Karpas-422 (cell line): ENCODE data around the gene OR2T29. TPM values are rescaled to one million over a fixed set of nuclear protein-coding genes. Genes with fewer than 3 reads are reported as not detected.
"Not testable (repeated sequence)": the region's sequence is repeated elsewhere in the genome, so short reads cannot be mapped to it uniquely, and the experiment has no call there.

Source experiments
- DNase-seq: peaks from one replicate; pipeline ENCODE4 v3.0.0-alpha.2; 2015
- H2AFZ ChIP-seq: fragments of 200-600 bp; sonication (generic); 2 replicates; pipeline ENCODE4 v1.6.1; 2014; ENCODE audit warnings: antibody characterized with exemption, low read length, mixed read lengths
- H3K27ac ChIP-seq: fragments of 200-600 bp; sonication (generic); 2 replicates; pipeline ENCODE4 v1.5.1; 2014; ENCODE audit warnings: mild to moderate bottlenecking, low read length, moderate library complexity
- H3K27me3 ChIP-seq: fragments of 200-600 bp; sonication (generic); 2 replicates; pipeline ENCODE4 v1.6.1; 2014; ENCODE audit warnings: low read length, mixed read lengths
- H3K36me3 ChIP-seq: fragments of 200-600 bp; sonication (generic); 2 replicates; pipeline ENCODE4 v1.6.1; 2014; ENCODE audit warnings: low read length, mixed read lengths; ENCODE audit not compliant: insufficient read depth
- H3K4me1 ChIP-seq: fragments of 200-600 bp; sonication (generic); 2 replicates; pipeline ENCODE4 v1.6.1; 2014; ENCODE audit warnings: mild to moderate bottlenecking, low read length, mixed read lengths
- H3K4me2 ChIP-seq: fragments of 200-600 bp; sonication (generic); 2 replicates; pipeline ENCODE4 v1.6.1; 2014; ENCODE audit warnings: low read length, low read depth, mild to moderate bottlenecking; ENCODE audit not compliant: poor library complexity, severe bottlenecking
- H3K4me3 ChIP-seq: fragments of 200-600 bp; sonication (generic); 2 replicates; pipeline ENCODE4 v1.5.1; 2014; ENCODE audit warnings: mild to moderate bottlenecking, antibody characterized with exemption, low read length, mixed read lengths
- H3K79me2 ChIP-seq: fragments of 200-600 bp; sonication (generic); 2 replicates; pipeline ENCODE4 v1.6.1; 2014; ENCODE audit warnings: mild to moderate bottlenecking, low read length, mixed read lengths
- H3K9ac ChIP-seq: fragments of 200-600 bp; sonication (generic); 2 replicates; pipeline ENCODE4 v1.6.0; 2014; ENCODE audit warnings: low read length
- H3K9me2 ChIP-seq: fragments of 200-600 bp; sonication (generic), shearing (Covaris generic); replicated peaks from 2 replicates; pipeline ENCODE4 v1.6.0; 2014; ENCODE audit warnings: mild to moderate bottlenecking, low read length, moderate library complexity; ENCODE audit not compliant: insufficient read depth
- H3K9me3 ChIP-seq: fragments of 300-700, 200-600 bp; sonication (generic); 2 replicates; pipeline ENCODE4 v1.6.1; 2014; ENCODE audit warnings: low read length, mixed read lengths
- H4K20me1 ChIP-seq: fragments of 200-600 bp; sonication (generic); 2 replicates; pipeline ENCODE4 v1.6.1; 2014; ENCODE audit warnings: mild to moderate bottlenecking, antibody characterized with exemption, low read length, low read depth; ENCODE audit not compliant: insufficient read depth
- total RNA-seq: library from RNA; depleted of rRNA; stranded (reverse); fragments of >200 nt; shearing (Covaris generic); gene quantifications from 2 replicates; pipeline ENCODE4 v1.2.3, GENCODE V29; 2014; ENCODE audit warnings: low replicate concordance

Gene OR2T29
- total RNA-seq, 1 experiment from 2014 or later, result not detected

DNA sequence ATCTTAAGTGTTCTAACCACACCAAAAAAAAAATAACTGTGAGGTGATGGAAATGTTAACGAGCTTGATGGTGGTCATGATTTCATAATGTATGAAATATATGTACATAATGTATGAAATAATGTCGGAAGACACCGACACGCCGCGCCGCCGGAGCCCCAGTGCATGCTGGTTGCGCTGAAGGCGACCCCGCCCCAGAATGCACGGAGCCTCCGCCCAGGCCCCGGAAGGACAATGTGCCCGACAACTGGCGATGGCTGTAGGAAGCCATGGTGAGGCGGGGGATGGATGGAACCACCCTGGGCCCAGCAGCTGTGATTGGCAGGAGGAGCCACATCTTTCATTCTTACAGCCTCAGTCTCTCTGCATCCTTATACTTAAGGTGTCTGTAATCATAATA, 27.5 kb upstream of the OR2T29 start:
- Histone ChIP-seq H2AFZ (no peak overlapping the region), H3K9me3 (no peaks in the 10 kb centered on the region), H3K27me3 (no peaks in the 10 kb centered on the region), H3K4me3 (no peak overlapping the region), H3K4me1 (no peaks in the 10 kb centered on the region), H3K79me2 (no peaks in the 10 kb centered on the region), H3K36me3 (no peaks in the 10 kb centered on the region), H4K20me1 (no peaks in the 10 kb centered on the region), H3K9me2 (no peaks in the 10 kb centered on the region), H3K9ac (no peak overlapping the region), H3K4me2 (no peak overlapping the region), H3K27ac (no peak overlapping the region)
- no peak for DNase-seq

DNA sequence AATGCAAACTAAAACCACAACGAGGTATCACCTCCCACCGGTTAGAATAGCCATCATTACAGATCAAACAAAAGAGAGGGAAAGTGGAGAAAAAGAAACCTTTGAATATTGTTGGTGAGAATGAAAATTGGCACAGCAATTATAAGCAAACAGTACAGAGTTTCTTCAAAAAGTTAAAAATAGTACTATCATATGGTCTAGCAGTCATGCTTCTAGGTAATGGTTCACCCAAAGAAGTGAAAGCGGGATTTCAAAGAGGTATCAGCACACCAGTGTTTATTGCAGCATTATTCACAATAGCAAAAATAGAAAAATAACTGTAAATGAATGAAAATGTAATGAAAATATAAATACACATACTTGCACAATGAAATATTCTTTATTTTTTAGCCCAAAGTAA, 26.8 kb upstream of the OR2T29 start:
- no peaks in the 10 kb centered on the region for H4K20me1 ChIP-seq
- H3K9me3 ChIP-seq, result no peaks in the 10 kb centered on the region
- no peak overlapping the region for H3K9ac ChIP-seq
- H3K36me3 ChIP-seq, result no peaks in the 10 kb centered on the region
- no peaks in the 10 kb centered on the region for H3K4me1 ChIP-seq
- no peaks in the 10 kb centered on the region for H3K9me2 ChIP-seq
- H2AFZ ChIP-seq, result no peak overlapping the region
- H3K4me2 ChIP-seq, result no peak overlapping the region
- H3K27me3 ChIP-seq, result no peaks in the 10 kb centered on the region
- no peak for DNase-seq
- H3K4me3 ChIP-seq, result no peak overlapping the region
- H3K27ac ChIP-seq, result no peak overlapping the region
- H3K79me2 ChIP-seq, result no peaks in the 10 kb centered on the region

DNA sequence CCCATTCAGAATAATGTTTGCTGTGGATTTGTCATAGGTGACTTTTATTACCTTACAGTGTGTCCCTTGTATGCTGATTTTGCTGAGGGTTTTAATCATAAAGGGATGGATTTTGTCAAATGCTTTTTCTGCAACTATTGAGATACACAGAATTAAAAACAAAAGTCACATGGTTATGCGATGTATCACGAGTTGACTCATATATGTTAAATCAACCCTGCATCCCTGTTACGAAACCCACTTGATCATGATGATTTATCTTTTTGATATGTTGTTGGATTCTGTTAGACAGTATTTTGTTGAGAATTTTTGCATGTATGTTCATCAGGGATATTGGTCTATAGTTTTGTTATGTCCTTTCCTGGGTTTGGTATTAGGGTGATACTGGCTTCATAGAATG, 22.7 kb upstream of the OR2T29 start:
- no peaks in the 10 kb centered on the region for H3K9me2 ChIP-seq
- no peaks in the 10 kb centered on the region for H3K79me2 ChIP-seq
- no peaks in the 10 kb centered on the region for H3K27me3 ChIP-seq
- H3K9ac ChIP-seq, result no peak overlapping the region
- no peak overlapping the region for H2AFZ ChIP-seq
- no peaks in the 10 kb centered on the region for H3K4me1 ChIP-seq
- H3K4me2 ChIP-seq, result no peak overlapping the region
- H3K9me3 ChIP-seq, result no peaks in the 10 kb centered on the region
- no peak overlapping the region for H3K27ac ChIP-seq
- H3K36me3 ChIP-seq, result no peaks in the 10 kb centered on the region
- H3K4me3 ChIP-seq, result no peak overlapping the region
- H4K20me1 ChIP-seq, result no peaks in the 10 kb centered on the region
- no peak for DNase-seq

DNA sequence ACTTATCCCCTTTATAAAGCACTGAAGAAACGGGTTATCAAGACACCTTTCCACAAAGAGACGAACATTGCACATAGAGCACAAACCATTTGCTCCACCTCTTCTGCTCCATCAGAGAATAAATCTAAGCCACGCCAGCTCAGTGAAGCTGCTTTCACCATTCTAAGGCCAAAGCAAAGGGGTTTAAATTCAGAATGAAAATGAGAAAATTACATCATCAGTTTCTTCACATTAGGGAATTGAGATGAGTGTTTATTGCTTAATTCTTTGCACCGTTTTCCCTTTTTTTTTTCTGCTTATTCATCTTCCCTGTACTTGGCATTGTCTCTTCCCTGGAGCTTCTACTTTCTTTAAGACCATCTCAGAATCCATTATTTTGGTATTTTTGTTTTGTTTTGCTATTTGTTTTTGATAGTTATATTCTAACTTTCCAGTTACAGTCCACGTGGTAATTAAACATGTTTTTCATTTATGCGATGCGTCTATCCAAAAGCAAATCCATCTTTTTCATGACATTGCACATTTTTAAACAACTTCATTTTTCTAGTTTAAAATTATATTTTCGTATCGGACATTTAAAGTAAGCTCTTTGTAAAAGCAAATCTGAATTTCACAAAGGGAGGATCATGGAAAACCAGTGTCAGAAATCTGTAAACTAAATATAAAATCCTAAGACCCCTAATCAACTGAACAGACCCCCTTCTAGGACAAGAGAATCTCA, 13.8 kb upstream of the OR2T29 start:
- Histone ChIP-seq H3K36me3 (no peaks in the 10 kb centered on the region), H3K27ac (no peak overlapping the region), H4K20me1 (no peaks in the 10 kb centered on the region), H3K9me3 (no peaks in the 10 kb centered on the region), H3K4me2 (no peak overlapping the region), H3K9me2 (no peaks in the 10 kb centered on the region), H3K4me1 (no peaks in the 10 kb centered on the region), H3K4me3 (no peak overlapping the region), H2AFZ (no peak overlapping the region), H3K79me2 (no peaks in the 10 kb centered on the region), H3K9ac (no peak overlapping the region), H3K27me3 (no peaks in the 10 kb centered on the region)
- DNase-seq, result no peak

DNA sequence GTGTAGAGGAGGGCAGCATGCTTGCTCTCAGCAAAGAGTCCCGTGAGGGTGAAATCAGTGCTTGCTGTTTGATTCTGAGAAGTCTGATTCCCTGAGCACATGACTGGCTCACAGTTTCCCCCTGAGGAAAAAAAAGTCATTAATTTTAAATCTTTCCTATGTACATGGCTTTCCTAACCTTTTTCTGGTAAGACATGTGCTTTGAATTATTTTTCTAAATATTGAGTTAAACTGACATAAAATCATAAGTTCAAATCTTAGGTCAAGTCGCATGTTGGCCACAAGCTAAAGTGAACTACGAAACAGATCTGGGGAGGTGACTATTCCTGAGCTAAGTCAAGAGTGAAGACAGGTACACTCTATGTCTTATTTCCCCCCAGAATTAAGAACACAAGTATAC, 12.1 kb upstream of the OR2T29 start, which contains the start of gene OR2T34:
TSS of gene OR2T34 (minus strand) at position 101 of the 400 bp plus-strand sequence. CDS start at position 101, 0 bp downstream.
- H3K79me2 ChIP-seq, H3K9ac ChIP-seq, H3K9me2 ChIP-seq, H3K27ac ChIP-seq, H4K20me1 ChIP-seq, H3K4me3 ChIP-seq, DNase-seq, H3K4me1 ChIP-seq, H2AFZ ChIP-seq, H3K9me3 ChIP-seq, H3K27me3 ChIP-seq, H3K36me3 ChIP-seq, H3K4me2 ChIP-seq: not testable (repeated sequence)

DNA sequence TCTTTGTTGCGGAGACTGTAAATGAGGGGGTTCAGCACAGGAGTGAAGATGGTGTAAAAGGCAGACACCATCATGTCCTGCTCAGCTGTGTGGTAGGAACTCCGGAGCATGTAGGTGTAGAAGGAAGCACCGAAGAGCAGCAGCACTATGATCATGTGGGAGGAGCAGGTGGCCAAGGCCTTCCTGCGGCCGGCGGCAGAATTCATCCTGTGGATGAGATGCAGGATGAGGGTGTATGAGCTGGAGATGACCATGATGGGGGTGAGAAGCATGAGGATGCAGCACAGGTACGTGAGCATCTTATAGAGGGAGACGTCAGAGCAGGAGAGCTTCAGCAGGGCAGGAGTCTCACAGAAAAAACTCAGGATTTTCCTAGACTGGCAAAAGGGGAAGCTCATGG, 11.3 kb upstream of the OR2T29 start:
- H3K4me2 ChIP-seq, H4K20me1 ChIP-seq, H3K27ac ChIP-seq, H3K27me3 ChIP-seq, H3K4me3 ChIP-seq, H3K79me2 ChIP-seq, DNase-seq, H3K9me2 ChIP-seq, H3K9ac ChIP-seq, H2AFZ ChIP-seq, H3K36me3 ChIP-seq, H3K4me1 ChIP-seq, H3K9me3 ChIP-seq: not testable (repeated sequence)

DNA sequence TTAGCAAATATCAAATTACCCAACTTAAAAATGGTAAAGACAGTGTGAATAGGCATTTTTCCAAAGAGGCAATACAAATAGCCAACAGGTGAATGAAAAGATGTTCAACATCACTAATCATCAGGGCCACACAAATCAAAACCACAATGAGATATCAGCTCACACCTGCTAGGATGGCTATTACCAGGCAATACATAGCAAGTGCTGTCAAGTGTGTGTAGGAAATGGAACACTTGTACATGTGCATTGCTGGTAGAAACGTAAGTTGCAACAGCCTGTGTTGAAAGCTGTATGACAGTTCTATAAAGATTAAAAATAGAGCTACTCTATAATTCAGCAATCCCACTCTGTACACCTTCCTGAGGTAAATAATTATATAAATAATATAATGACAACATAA, 9.5 kb upstream of the OR2T29 start:
- H3K79me2 ChIP-seq, H3K36me3 ChIP-seq, H3K27me3 ChIP-seq, H3K9me2 ChIP-seq, DNase-seq, H3K27ac ChIP-seq, H4K20me1 ChIP-seq, H3K4me2 ChIP-seq, H2AFZ ChIP-seq, H3K4me3 ChIP-seq, H3K9me3 ChIP-seq, H3K4me1 ChIP-seq, H3K9ac ChIP-seq: not testable (repeated sequence)

DNA sequence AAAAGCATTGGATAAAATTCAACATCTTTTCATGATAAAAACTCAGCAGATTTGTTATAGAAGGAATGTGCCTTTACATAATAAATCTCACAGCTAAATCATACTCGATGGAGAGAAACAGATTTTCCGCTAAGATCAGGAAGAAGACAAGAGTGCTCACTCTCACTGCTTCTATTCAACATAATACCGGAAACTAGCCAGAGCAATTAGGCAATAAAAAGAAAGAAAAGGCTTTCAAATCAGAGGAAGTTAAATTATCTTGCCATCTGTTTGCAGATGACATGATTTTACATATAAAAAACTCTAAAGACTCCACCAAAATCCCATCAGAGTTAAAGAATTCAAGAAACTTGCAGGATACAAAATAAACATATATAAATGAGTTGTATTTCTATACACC, 8.2 kb upstream of the OR2T29 start:
- not testable (repeated sequence) for H3K4me2 ChIP-seq, H3K79me2 ChIP-seq, H3K9me2 ChIP-seq, H3K9me3 ChIP-seq, DNase-seq, H3K9ac ChIP-seq, H3K36me3 ChIP-seq, H2AFZ ChIP-seq, H4K20me1 ChIP-seq, H3K4me1 ChIP-seq, H3K27ac ChIP-seq, H3K27me3 ChIP-seq, H3K4me3 ChIP-seq

DNA sequence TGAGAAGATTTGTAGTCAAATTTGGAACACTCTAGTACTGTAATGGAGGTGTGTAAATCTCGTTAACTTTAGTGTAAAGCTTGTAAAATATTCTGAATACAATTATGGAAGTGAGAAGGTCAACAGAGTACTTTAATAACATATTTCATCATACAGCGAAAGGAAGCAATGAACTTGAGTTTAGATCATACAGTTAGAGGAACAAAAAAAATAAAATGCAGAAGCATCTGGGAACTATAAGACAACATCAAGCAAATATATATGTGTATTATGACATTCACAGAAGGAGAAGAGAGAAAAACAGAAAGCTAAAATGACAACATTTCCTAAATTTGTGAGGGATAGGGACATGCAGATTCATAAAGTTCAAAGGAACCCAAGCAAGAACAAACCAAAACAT, 6.5 kb upstream of the OR2T29 start:
- DNase-seq, H4K20me1 ChIP-seq, H3K4me2 ChIP-seq, H3K4me3 ChIP-seq, H2AFZ ChIP-seq, H3K9me3 ChIP-seq, H3K9ac ChIP-seq, H3K27me3 ChIP-seq, H3K36me3 ChIP-seq, H3K27ac ChIP-seq, H3K79me2 ChIP-seq, H3K4me1 ChIP-seq, H3K9me2 ChIP-seq: not testable (repeated sequence)
